NB4 (cell line): ENCODE results near the gene MATK.

ENCODE experiments used
- DNase-seq: peaks from one replicate; pipeline ENCODE4 v3.0.0; 2010; ENCODE audit warnings: low read depth
- H3K4me3 ChIP-seq: one replicate; pipeline ENCODE4 v1.5.1; 2011; ENCODE audit warnings: mild to moderate bottlenecking, low read depth, low read length, moderate library complexity
- CTCF ChIP-seq: IDR thresholded peaks from one replicate; pipeline ENCODE4 v1.5.1; 2012; ENCODE audit warnings: low read depth, low read length
- MYC ChIP-seq: IDR thresholded peaks from 2 replicates; pipeline ENCODE4 v1.6.1; 2011; ENCODE audit warnings: low read depth, low read length
- POLR2A ChIP-seq: IDR thresholded peaks from 2 replicates; pipeline ENCODE4 v1.6.1; 2011; ENCODE audit warnings: mild to moderate bottlenecking; ENCODE audit not compliant: insufficient read length; ENCODE audit errors: extremely low read depth
- TF ChIP-seq, protein P1 (sequence below): IDR thresholded peaks from 2 replicates; pipeline ENCODE4 v1.6.1; 2011; ENCODE audit warnings: low read depth, low read length

MATK gene

DNA sequence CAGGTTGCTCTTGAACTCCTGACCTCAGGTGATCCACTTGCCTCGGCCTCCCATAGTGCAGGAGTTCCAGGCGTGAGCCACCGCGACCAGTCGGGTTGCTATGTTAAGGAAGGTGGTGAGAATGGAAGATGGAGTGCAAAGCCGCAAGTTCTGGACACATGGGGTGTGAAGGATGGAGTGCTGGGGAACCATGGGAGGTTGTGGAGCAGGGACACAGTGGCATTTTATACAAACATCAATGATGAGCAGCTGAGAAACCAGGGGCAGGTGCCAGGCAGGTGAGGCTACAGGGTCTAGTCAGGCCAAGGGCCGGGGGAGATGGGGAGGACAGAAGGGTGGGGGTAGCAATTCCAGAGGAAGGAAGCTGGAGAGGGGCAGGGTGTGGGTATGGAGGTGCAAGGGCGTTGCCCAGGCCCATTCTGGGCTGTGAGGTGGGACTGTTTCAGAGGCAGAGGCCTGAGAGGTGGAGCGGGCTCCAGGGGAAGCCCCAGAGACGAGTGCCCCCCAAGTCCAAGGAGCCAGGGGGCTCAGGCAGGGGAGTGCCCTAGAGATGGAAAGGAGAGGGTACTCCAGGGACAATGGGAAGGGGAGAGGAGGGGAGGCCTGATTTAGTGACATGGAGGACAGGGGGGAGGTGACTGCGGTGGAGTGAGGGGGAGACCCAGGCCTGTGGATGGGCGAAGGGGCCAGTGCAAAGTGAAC, 12.2 kb downstream of the MATK start:
- TF ChIP-seq, protein P1, sequence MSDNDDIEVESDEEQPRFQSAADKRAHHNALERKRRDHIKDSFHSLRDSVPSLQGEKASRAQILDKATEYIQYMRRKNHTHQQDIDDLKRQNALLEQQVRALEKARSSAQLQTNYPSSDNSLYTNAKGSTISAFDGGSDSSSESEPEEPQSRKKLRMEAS: no peak
- no peak for TF ChIP-seq POLR2A
- TF ChIP-seq MYC: no peak
- no peak for TF ChIP-seq CTCF
- DNase-seq: no peak
- no peak overlapping the region for H3K4me3 ChIP-seq

GRCh38 chr19:3771906-3772455, 14.2 kb downstream of the MATK start, which contains the start of gene RAX2:
RAX2 (minus strand) TSS chr19:3772228; CDS start chr19:3771742, 486 bp downstream.
- TF ChIP-seq, protein P1: no peak
- no peak for TF ChIP-seq POLR2A
- no peak for TF ChIP-seq CTCF
- no peak for TF ChIP-seq MYC
- H3K4me3 ChIP-seq: no peak within 1 kb of the TSS
- DNase-seq: no peak

GRCh38 chr19:3771000-3771905, 14.9 kb downstream of the MATK start:
- H3K4me3 ChIP-seq: no peak overlapping the region
- no peak for DNase-seq
- TF ChIP-seq POLR2A (no peak), CTCF (no peak), MYC (no peak)
- TF ChIP-seq, protein P1: no peak

- DNase-seq: no peak
- TF ChIP-seq, protein P1: no peak
- TF ChIP-seq POLR2A: no peak
- no peak for TF ChIP-seq CTCF
- H3K4me3 ChIP-seq: no peak overlapping the region
Measured at GRCh38 chr19:3770136-3770999, 15.8 kb downstream of the MATK start.

DNA sequence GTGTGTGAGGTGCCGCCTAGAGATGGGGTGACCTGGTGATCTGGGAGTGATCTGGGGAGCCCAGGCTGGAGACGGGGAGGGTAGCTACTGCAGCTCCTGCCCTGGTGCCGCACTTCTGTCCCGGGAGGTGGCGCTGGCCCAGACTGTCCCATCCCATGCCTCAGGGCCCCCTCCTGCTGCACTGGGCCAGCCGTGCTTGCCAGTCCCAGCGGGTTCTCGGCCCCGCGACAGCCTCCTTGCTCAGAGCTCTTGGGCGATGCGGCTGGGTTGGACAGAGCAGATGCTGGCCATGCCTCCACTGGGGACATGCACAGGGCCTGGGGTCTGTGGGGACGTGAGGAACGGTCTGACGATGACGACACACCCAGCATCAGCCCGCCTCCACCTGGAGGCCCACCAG, 16.7 kb downstream of the MATK start:
- no peak overlapping the region for H3K4me3 ChIP-seq
- no peak for DNase-seq
- TF ChIP-seq CTCF: no peak
- TF ChIP-seq POLR2A: no peak
- TF ChIP-seq, protein P1: no peak
- no peak for TF ChIP-seq MYC
